ENCODE data around the gene KIFC3.

KIFC3 gene

GRCh38 chr16:57818377-57819064, 16.2 kb upstream of the KIFC3 start (continued):
- TF ChIP-seq ZNF146 (tag by site-specific recombination; IDR thresholded peaks at IDR 0.05): no peak
- TF ChIP-seq ZFP37 (tag by site-specific recombination; IDR thresholded peaks at IDR 0.05): no peak
- no peak for TF ChIP-seq ZNF549 (tag by site-specific recombination; IDR thresholded peaks at IDR 0.05)
- TF ChIP-seq ZFP69B (tag by site-specific recombination; IDR thresholded peaks at IDR 0.05): no peak
- TF ChIP-seq, protein P1, sequence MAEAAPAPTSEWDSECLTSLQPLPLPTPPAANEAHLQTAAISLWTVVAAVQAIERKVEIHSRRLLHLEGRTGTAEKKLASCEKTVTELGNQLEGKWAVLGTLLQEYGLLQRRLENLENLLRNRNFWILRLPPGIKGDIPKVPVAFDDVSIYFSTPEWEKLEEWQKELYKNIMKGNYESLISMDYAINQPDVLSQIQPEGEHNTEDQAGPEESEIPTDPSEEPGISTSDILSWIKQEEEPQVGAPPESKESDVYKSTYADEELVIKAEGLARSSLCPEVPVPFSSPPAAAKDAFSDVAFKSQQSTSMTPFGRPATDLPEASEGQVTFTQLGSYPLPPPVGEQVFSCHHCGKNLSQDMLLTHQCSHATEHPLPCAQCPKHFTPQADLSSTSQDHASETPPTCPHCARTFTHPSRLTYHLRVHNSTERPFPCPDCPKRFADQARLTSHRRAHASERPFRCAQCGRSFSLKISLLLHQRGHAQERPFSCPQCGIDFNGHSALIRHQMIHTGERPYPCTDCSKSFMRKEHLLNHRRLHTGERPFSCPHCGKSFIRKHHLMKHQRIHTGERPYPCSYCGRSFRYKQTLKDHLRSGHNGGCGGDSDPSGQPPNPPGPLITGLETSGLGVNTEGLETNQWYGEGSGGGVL (tag by site-specific recombination; IDR thresholded peaks at IDR 0.05): no peak
- TF ChIP-seq ZNF585B (tag by site-specific recombination; IDR thresholded peaks at IDR 0.05): no peak
- no peak for TF ChIP-seq ZNF280D (tag by site-specific recombination; IDR thresholded peaks at IDR 0.05)
- TF ChIP-seq ZNF121 (tag by site-specific recombination; IDR thresholded peaks at IDR 0.05): peak; percentile 89
- no peak for TF ChIP-seq BCL11A (tag by site-specific recombination; IDR thresholded peaks at IDR 0.05; ENCODE audit: low read depth)
- no peak for TF ChIP-seq KLF8 (tag by site-specific recombination; IDR thresholded peaks at IDR 0.05)
- peak; percentile 87 for TF ChIP-seq GLIS1 (tag by site-specific recombination; IDR thresholded peaks at IDR 0.05)
- TF ChIP-seq ZSCAN16 (tag by site-specific recombination; IDR thresholded peaks at IDR 0.05): no peak
- no peak for TF ChIP-seq SCRT2 (tag by site-specific recombination; IDR thresholded peaks at IDR 0.05)
- no peak for TF ChIP-seq ZNF521 (tag by site-specific recombination; IDR thresholded peaks at IDR 0.05)
- no peak for TF ChIP-seq TRIM28 (IDR thresholded peaks at IDR 0.05; ENCODE audit: borderline replicate concordance, low read length)
- TF ChIP-seq ZNF37A (tag by site-specific recombination; IDR thresholded peaks at IDR 0.05): no peak
- peak; percentile 77; the same call in 1 of the 2 replicates for TF ChIP-seq HOXD13 (CRISPR knock-in tag; IDR thresholded peaks at IDR 0.05; ENCODE audit: borderline replicate concordance)
- peak; percentile 34; the same call in 1 of the 2 replicates for TF ChIP-seq ZNF18 (tag by site-specific recombination; IDR thresholded peaks at IDR 0.05)

- no peaks in the 10 kb centered on the region for H3K9me3 ChIP-seq (ENCODE audit: control insufficient read depth, insufficient read depth, low read depth, low read length)
- no peak overlapping the region for H3K27ac ChIP-seq (ENCODE audit: extremely low read depth, low read depth, low read length)
- no peak overlapping the region for H3K4me3 ChIP-seq (ENCODE audit: low read depth, low read length)
- CTCF ChIA-PET: interaction anchor here (0.7 to 1.0 kb wide), 3 partner anchors 9 to 153 kb away, joined by 3 to 4 read pairs (median 3); no protein-coding TSS in a partner anchor
- TF ChIP-seq ZNF768 (tag by site-specific recombination; IDR thresholded peaks at IDR 0.05): peak; percentile 84
- no peak for TF ChIP-seq ZNF76 (tag by site-specific recombination; IDR thresholded peaks at IDR 0.05; ENCODE audit: borderline replicate concordance, low read depth)
- no peaks in the 10 kb centered on the region for H3K36me3 ChIP-seq (ENCODE audit: control insufficient read depth in 2 of 2, insufficient read depth in 1 of 2, low read length in 2 of 2)
- no peaks in the 10 kb centered on the region for H3K4me1 ChIP-seq (ENCODE audit: control insufficient read depth, insufficient read depth, low read length)
- POLR2A ChIA-PET: interaction anchor here (2.5 kb wide), 1 partner anchor 9 kb away, joined by 13 read pairs; no protein-coding TSS in a partner anchor
Measured at GRCh38 chr16:57817680-57818079, 15.4 kb upstream of the KIFC3 start.
